Kidney tubule cell (primary cell): ENCODE measurements around the gene ATP11C.
A peak's percentile ranks its signal among the peaks of the same experiment; 100 is the strongest.
"Not testable (repeated sequence)": the region's sequence is repeated elsewhere in the genome, so short reads cannot be mapped to it uniquely, and the experiment has no call there.

Source experiments
- DNase-seq: peaks from one replicate; pipeline ENCODE4 v3.0.0-alpha.2; 2018; ENCODE audit warnings: low spot score

Gene ATP11C

GRCh38 chrX:139856826-139857225 is 76.0 kb downstream of the ATP11C start:
- DNase-seq, result not testable (repeated sequence)

DNA sequence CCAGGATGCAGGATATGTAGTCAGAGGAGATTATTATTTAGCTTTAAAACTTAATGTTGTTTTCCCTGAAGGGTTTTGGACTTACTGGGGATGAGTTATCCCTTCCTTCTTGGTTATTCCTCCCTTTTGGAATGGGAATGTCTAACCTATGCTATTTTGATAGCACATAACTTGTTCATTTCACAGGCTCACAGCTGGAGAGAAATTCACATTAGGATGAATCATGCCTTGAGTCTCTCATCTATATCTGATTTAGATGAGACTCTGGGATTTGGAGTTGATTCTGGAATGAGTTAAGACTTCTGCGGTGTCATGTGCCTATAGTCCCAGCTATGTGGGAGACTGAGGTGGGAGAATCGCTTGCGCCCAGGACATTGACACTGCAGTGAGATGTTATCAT is 81.1 kb downstream of the ATP11C start:
- DNase-seq, result peak; percentile 15

DNA sequence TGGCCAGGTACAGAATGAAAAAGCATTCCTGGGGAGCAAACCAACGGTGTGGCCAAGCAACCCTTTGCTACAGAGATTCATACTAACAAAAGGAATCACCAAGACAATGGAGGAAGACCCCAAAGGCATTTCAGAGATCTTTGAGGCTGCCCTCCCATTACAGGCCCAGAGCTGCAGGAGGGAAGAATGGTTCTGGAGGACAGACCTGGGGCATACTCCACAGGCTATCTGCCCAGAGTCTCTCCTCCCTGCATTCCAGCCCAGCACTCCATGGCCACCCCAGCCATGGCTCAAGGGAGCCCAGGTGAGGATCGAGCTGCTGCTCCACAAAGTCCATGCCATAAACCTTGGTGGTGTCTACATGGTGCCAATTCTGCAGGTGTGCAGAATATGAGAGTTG is 81.9 kb downstream of the ATP11C start:
- no peak for DNase-seq

- no peak for DNase-seq
These were observed 88.0 kb downstream of the ATP11C start for GRCh38 chrX:139844884-139845283.

- peak; percentile 66 for DNase-seq
These were observed 88.7 kb downstream of the ATP11C start for GRCh38 chrX:139844163-139844562.

DNA sequence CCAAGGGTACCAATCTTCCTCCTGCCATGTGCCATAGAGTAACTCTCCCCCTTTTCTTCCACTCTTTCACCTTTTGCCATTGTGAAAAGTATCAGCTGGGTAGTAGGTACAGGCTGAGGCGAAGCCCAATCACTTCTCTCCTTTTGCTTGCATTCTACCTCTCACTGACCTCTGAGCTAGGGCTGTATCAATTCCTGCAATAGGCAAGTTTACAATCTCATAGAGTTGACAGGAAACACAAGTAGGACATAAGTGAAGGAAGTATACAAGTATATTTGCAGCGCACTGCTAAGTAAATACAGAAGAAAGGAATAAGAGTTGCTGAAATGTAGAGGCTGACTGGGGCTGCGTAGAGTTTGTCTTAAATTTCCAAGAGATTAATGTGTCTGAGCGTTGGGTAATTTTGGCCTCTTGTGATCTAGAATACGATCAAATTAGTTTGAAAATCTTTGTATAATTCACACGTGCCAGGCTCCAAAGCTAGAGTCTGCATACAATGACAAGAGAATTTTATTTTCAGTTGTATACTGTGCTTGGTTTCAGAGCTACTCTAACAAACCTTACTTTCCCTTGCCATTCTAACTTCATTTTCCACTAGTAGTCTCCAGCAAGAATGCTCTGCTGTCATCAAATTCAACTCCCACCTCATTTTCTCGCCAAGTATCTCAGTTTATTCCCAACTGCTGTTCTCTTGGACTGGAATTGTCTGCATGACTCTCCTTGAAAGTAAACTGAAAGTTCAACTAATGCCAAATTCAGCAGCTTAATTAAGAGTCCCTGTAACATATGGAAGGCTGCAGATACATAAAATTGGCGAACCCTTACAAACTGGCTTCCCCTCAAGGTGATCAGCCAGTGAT is 90.3 kb downstream of the ATP11C start:
- no peak for DNase-seq

GRCh38 chrX:139836335-139836734 is 96.5 kb downstream of the ATP11C start:
- not testable (repeated sequence) for DNase-seq

DNA sequence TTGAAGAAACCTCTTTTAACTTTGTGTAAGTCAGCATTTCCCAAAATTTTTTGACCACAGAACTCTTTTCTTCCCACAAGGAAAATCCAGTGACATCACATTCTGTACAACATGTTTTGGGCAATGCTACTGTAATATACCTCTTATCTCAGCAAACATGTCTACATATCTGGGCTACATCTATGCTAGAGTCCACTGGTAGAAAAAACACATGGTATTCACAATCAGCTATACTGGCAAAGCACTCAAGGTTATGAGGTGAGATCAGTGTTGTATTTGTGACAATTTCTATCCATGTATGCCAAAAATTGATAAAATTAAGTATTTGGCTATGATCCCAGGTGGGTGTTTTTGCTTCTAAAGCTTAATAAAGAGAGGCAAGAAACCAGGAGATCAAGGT is 98.0 kb downstream of the ATP11C start:
- no peak for DNase-seq

DNA sequence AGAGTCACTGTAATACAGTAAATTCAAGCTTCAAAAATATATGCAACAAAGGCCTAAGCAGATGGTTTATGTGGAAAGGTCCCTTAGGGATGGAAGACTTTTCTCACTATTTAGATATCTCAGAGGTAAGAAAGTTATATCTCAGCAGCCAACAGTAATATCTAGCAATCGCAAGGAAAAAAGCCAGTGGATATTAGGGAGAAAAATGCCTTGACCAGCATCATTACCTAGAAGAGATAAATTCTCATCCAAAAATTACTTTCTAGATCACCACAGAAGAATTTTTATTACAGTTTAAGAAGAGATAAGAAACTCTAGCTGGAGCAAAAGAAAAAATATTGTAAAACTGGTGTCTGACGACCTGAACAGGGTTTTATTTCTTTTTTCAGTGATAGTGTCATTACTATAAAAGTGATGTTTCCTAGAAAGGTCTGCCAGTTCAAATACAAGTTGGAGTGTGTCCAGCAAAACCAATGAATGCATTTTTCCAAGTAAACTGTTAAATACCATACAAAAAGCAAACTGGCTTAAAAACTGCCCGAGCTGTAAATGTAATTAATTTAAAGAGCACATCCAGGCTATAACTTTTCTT is 100.0 kb downstream of the ATP11C start:
- no peak for DNase-seq

DNA sequence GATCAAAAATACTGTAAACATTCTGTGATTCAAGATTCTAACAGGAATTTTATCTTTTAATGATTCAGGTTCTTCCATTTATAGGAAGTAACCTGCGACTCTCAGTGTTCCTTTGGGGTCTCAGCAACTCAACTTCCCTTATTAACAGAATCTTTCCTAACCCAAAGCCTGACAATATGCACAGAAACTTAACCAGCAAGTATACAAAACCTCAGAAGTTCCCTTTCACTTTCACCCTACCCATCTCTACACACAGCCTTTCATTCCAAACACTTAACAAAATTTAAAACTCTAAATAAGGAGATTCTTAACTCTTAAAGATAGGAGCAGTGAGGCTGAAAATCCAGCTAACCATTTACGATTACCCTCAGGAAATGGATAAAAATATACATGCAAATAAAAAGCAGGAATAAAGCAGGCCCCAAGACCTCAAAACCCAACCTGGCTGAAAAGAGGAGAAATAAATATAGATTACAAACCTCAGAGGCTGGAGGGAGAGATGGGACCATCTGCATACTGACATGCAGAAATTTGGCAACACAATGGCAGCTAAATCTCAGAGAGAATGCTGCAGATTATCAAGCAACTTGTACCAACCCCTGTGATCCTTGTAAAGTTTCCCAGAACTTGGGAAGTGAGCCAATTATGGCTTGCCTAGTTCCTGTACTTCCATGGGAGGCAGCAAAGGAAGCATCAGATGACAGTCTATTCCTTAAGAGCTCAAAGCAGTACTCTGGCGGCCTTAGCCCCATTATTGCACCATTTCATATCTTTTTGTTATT is 101.0 kb downstream of the ATP11C start:
- peak; percentile 38 for DNase-seq

DNA sequence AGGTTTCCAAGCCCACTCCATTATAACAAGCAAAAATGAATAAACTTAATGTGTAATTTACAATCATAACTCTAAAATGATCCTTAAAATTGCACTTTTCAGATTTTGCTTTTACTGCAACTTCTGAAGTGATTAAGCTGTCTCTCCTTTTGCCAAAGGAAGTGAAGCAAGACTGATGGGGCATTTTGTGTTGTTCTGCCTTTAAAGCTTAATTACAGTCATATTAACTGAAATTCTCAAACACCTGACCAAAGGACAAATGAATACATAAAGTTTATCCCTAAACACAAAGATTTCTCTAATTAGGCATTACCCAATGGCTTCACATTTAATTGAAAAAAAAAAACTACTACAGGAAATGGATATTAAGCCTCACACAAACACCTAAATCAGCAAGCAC is 101.8 kb downstream of the ATP11C start:
- no peak for DNase-seq

DNA sequence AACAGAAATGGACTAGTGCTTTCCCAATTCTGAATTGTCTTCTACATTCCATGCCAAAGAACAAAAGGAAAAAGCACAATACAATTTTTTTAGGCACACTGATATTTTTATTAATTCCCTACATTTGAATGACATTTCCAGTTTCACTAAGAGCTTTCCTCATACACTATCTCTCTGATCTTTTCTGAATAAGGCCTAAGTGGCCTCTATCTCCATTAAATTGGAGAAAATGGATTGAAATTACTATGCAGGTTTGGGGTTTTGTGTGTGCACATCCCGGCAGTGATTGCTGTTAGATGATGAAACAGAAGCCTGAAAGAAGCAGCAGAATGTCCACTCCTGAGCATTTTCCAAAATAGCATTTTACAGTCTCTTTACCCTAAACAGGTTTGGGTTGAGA is 104.0 kb downstream of the ATP11C start:
- DNase-seq, result no peak

- DNase-seq, result peak; percentile 55
These were observed 104.8 kb downstream of the ATP11C start for GRCh38 chrX:139828033-139828432.

GRCh38 chrX:139826065-139827044 is 106.5 kb downstream of the ATP11C start:
- peak; percentile 13 for DNase-seq

DNA sequence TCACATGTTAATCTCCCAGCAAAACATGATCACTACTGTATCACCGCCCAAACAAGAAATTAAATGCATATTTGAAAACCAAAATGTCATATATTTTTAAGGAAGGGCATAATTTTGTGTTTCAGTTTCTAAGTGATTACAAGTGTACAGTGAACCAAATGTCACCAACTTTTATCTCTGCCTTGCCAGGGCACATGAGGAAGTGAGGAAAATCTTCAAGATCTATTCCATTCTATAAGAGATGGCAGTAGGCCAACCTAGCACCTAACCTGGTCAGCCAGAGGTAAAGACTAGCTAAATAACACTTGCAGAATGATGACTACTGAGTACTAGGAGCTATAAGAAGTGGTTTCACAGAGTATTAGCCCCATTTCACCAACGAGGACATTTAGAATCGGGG is 107.2 kb downstream of the ATP11C start:
- no peak for DNase-seq

- no peak for DNase-seq
These were observed 109.0 kb downstream of the ATP11C start for GRCh38 chrX:139823806-139824205.

- no peak for DNase-seq
These were observed 112.4 kb downstream of the ATP11C start for GRCh38 chrX:139820358-139820984.

- no peak for DNase-seq
These were observed 116.6 kb downstream of the ATP11C start for GRCh38 chrX:139816204-139816603.

- DNase-seq, result no peak
These were observed 117.1 kb downstream of the ATP11C start for GRCh38 chrX:139815771-139816170.

DNA sequence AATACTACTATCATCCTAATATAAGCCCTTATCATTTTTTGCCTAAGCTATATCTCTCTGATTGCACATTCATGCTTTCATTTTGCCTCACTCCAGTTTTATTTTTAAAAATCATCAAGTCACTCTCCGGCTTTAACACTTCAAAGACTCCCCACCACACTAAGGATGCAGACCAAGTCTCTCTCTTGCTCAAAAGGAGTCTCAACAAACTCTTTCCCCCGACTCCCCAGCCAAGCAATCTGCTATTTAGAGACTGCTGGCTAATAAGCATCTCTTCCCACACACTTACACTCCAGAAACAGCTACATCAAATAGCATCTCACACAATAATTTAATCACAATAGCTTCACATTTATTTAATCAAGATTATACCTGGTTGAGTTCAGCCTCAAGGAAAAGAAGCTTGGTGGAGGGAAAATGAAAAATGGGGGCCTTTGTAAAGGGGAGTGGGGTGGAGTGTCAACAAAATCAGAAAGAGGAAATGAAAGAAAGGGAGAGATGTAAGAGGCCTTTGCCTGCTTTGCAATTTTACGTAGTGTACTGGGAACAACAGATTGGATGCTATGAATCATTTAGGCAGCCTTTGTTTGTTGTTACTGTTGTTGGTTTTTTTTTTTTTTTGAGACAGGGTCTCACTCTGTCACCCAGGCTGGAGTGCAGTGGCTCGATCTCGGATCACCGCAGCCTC is 120.8 kb downstream of the ATP11C start:
- no peak for DNase-seq

- no peak for DNase-seq
These were observed 128.4 kb downstream of the ATP11C start for GRCh38 chrX:139804482-139804881.
